Measurements from ENCODE around the gene ATXN7. TPM values are rescaled to one million over a fixed set of nuclear protein-coding genes. Genes with fewer than 3 reads are reported as not detected.

ATXN7 gene
- total and polyA plus RNA-seq, 2 of the 13 experiments (the other 11 are each of a cell fraction or from before 2014, with no cell fraction given) = 13.8 to 20.0 TPM

DNA sequence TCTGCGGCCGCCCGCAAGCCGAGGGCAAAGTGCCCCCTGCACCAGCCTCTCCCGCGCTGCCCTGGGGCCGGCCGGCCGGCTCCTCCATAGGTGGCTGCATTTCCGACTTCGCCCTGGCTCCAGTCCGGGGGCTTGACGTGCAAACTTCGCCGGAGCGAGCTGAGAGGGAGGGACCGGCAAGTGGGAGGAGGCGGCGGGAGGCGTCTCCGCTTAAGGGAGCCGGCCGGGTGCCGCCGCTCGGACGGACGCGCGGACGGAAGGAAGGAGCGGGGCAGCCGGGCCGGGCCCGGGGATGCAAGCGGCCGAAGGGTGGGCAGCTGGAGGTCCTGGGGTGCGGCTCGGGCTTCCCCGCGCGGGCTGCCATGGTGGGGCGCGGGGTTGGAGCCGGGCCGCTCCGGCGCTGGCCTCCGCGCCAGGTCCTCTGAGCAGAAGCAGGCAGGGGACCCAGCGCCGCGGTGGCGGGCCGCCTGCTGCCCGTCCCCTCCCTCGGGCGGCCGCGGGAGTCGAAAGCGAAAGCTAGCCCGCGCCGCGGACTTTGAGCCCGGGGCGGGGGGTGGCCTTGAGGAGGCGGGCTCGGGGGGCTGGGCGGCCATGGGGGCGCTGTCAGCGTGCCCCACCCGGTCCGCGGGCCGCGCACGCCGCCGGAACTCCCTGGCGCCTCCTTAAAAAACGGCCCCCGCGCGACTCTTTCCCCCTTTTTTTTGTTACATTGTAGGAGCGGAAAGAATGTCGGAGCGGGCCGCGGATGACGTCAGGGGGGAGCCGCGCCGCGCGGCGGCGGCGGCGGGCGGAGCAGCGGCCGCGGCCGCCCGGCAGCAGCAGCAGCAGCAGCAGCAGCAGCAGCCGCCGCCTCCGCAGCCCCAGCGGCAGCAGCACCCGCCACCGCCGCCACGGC, 48.5 kb downstream of the ATXN7 start, which contains the start of gene SCAANT1 (continued):
- TF ChIP-seq HOXA3 (CRISPR knock-in tag; IDR thresholded peaks at IDR 0.05) (peak; percentile 40; the same call in 1 of the 2 replicates), POLR2A (IDR thresholded peaks at IDR 0.05; ENCODE audit: insufficient read depth in 1 of 2, low read depth in 2 of 2, low read length in 2 of 2) (peak; percentile 61 to 79), ZIK1 (CRISPR knock-in tag; IDR thresholded peaks at IDR 0.05; ENCODE audit: borderline replicate concordance, low read depth) (no peak), ZNF33B (CRISPR knock-in tag; IDR thresholded peaks at IDR 0.05) (peak; percentile 40; the same call in 1 of the 2 replicates), ZSCAN25 (CRISPR knock-in tag; IDR thresholded peaks at IDR 0.05) (no peak), KAT8 (CRISPR knock-in tag; IDR thresholded peaks at IDR 0.05) (no peak), MXI1 (IDR thresholded peaks at IDR 0.05; ENCODE audit: borderline replicate concordance, low read depth, low read length) (no peak; the same call in 2 of the 3 replicates), POLR2AphosphoS5 (IDR thresholded peaks at IDR 0.05; ENCODE audit: low read depth, low read length) (peak; percentile 55), ERF (CRISPR knock-in tag; IDR thresholded peaks at IDR 0.05) (peak; percentile 22; the same call in 1 of the 2 replicates), ARID2 (CRISPR knock-in tag; IDR thresholded peaks at IDR 0.05; ENCODE audit: borderline replicate concordance) (no peak), SP1 (IDR thresholded peaks at IDR 0.05) (no peak), SP1 (CRISPR knock-in tag; IDR thresholded peaks at IDR 0.05) (no peak), ZNF30 (CRISPR knock-in tag; IDR thresholded peaks at IDR 0.05) (no peak), THAP11 (CRISPR knock-in tag; IDR thresholded peaks at IDR 0.05) (peak; percentile 31), SP2 (CRISPR knock-in tag; IDR thresholded peaks at IDR 0.05) (no peak), RBM22 (optimal IDR thresholded peaks at IDR 0.05; ENCODE audit: low read length) (peak; percentile 45), ARNT (IDR thresholded peaks at IDR 0.05) (no peak), ZNF335 (CRISPR knock-in tag; IDR thresholded peaks at IDR 0.05) (no peak), HOXA5 (CRISPR knock-in tag; IDR thresholded peaks at IDR 0.05) (peak; percentile 74), ELF3 (CRISPR knock-in tag; IDR thresholded peaks at IDR 0.05) (no peak)
- TF ChIP-seq, protein P1, sequence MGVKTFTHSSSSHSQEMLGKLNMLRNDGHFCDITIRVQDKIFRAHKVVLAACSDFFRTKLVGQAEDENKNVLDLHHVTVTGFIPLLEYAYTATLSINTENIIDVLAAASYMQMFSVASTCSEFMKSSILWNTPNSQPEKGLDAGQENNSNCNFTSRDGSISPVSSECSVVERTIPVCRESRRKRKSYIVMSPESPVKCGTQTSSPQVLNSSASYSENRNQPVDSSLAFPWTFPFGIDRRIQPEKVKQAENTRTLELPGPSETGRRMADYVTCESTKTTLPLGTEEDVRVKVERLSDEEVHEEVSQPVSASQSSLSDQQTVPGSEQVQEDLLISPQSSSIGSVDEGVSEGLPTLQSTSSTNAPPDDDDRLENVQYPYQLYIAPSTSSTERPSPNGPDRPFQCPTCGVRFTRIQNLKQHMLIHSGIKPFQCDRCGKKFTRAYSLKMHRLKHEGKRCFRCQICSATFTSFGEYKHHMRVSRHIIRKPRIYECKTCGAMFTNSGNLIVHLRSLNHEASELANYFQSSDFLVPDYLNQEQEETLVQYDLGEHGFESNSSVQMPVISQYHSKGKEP (CRISPR knock-in tag; IDR thresholded peaks at IDR 0.05) = no peak
- TF ChIP-seq, protein P2, sequence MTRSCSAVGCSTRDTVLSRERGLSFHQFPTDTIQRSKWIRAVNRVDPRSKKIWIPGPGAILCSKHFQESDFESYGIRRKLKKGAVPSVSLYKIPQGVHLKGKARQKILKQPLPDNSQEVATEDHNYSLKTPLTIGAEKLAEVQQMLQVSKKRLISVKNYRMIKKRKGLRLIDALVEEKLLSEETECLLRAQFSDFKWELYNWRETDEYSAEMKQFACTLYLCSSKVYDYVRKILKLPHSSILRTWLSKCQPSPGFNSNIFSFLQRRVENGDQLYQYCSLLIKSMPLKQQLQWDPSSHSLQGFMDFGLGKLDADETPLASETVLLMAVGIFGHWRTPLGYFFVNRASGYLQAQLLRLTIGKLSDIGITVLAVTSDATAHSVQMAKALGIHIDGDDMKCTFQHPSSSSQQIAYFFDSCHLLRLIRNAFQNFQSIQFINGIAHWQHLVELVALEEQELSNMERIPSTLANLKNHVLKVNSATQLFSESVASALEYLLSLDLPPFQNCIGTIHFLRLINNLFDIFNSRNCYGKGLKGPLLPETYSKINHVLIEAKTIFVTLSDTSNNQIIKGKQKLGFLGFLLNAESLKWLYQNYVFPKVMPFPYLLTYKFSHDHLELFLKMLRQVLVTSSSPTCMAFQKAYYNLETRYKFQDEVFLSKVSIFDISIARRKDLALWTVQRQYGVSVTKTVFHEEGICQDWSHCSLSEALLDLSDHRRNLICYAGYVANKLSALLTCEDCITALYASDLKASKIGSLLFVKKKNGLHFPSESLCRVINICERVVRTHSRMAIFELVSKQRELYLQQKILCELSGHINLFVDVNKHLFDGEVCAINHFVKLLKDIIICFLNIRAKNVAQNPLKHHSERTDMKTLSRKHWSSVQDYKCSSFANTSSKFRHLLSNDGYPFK (CRISPR knock-in tag; IDR thresholded peaks at IDR 0.05; ENCODE audit: borderline replicate concordance) = peak; percentile 48; the same call in 1 of the 2 replicates
- TF ChIP-seq, protein P3, sequence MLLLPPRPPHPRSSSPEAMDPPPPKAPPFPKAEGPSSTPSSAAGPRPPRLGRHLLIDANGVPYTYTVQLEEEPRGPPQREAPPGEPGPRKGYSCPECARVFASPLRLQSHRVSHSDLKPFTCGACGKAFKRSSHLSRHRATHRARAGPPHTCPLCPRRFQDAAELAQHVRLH (CRISPR knock-in tag; IDR thresholded peaks at IDR 0.05; ENCODE audit: borderline replicate concordance, low read depth) = no peak
- TF ChIP-seq, protein P4, sequence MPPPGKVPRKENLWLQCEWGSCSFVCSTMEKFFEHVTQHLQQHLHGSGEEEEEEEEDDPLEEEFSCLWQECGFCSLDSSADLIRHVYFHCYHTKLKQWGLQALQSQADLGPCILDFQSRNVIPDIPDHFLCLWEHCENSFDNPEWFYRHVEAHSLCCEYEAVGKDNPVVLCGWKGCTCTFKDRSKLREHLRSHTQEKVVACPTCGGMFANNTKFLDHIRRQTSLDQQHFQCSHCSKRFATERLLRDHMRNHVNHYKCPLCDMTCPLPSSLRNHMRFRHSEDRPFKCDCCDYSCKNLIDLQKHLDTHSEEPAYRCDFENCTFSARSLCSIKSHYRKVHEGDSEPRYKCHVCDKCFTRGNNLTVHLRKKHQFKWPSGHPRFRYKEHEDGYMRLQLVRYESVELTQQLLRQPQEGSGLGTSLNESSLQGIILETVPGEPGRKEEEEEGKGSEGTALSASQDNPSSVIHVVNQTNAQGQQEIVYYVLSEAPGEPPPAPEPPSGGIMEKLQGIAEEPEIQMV (CRISPR knock-in tag; IDR thresholded peaks at IDR 0.05; ENCODE audit: low read depth) = peak; percentile 77; the same call in 1 of the 2 replicates
- TF ChIP-seq, protein P5, sequence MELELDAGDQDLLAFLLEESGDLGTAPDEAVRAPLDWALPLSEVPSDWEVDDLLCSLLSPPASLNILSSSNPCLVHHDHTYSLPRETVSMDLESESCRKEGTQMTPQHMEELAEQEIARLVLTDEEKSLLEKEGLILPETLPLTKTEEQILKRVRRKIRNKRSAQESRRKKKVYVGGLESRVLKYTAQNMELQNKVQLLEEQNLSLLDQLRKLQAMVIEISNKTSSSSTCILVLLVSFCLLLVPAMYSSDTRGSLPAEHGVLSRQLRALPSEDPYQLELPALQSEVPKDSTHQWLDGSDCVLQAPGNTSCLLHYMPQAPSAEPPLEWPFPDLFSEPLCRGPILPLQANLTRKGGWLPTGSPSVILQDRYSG (CRISPR knock-in tag; IDR thresholded peaks at IDR 0.05) = no peak

Measured in HepG2 (cell line).